Measurements from ENCODE around the gene GASK1A.

Gene GASK1A

GRCh38 chr3:42982645-42983412 is 3.7 kb downstream of the GASK1A start:
- no peak for DNase-seq (ENCODE audit: extremely low spot score)
- CTCF ChIA-PET, result no interaction called here
- POLR2A ChIA-PET, result no interaction called here
- TF ChIP-seq ARNT (IDR thresholded peaks at IDR 0.05) (no peak), PKNOX1 (IDR thresholded peaks at IDR 0.05) (no peak), ELF4 (IDR thresholded peaks at IDR 0.05) (no peak), FOXA1 (IDR thresholded peaks at IDR 0.05) (no peak)

- CTCF ChIA-PET, result no interaction called here
- no peak for DNase-seq (ENCODE audit: extremely low spot score)
- POLR2A ChIA-PET, result no interaction called here
- TF ChIP-seq NFRKB (IDR thresholded peaks at IDR 0.05) (no peak), L3MBTL2 (conservative IDR thresholded peaks at IDR 0.05) (no peak)
These were observed 4.8 kb downstream of the GASK1A start for GRCh38 chr3:42983927-42984326.

GRCh38 chr3:42984701-42985100 is 5.6 kb downstream of the GASK1A start:
- TF ChIP-seq L3MBTL2 (conservative IDR thresholded peaks at IDR 0.05), result no peak
- TF ChIP-seq NFRKB (IDR thresholded peaks at IDR 0.05), result no peak
- no peak for TF ChIP-seq LEF1 (IDR thresholded peaks at IDR 0.05; ENCODE audit: borderline replicate concordance)
- no peak for TF ChIP-seq PKNOX1 (IDR thresholded peaks at IDR 0.05)
- no peak for TF ChIP-seq SP1 (IDR thresholded peaks at IDR 0.05)
- TF ChIP-seq CTBP1 (IDR thresholded peaks at IDR 0.05; ENCODE audit: borderline replicate concordance), result no peak
- TF ChIP-seq ARNT (IDR thresholded peaks at IDR 0.05), result no peak
- TF ChIP-seq SUZ12 (IDR thresholded peaks at IDR 0.05), result no peak
- TF ChIP-seq FOXM1 (IDR thresholded peaks at IDR 0.05; ENCODE audit: borderline replicate concordance), result no peak
- TF ChIP-seq FOXK2 (IDR thresholded peaks at IDR 0.05), result no peak
- no peak for TF ChIP-seq FOXA1 (IDR thresholded peaks at IDR 0.05)
- no peak for TF ChIP-seq ELF4 (IDR thresholded peaks at IDR 0.05)
- TF ChIP-seq BHLHE40 (IDR thresholded peaks at IDR 0.05; ENCODE audit: borderline replicate concordance), result no peak
- TF ChIP-seq HDGF (IDR thresholded peaks at IDR 0.05; ENCODE audit: borderline replicate concordance), result no peak
- TF ChIP-seq ZNF384 (IDR thresholded peaks at IDR 0.05), result no peak
- DNase-seq (ENCODE audit: extremely low spot score), result no peak
- CTCF ChIA-PET, result interaction anchor here (0.6 kb wide), 1 partner anchor 17 kb away, joined by 4 read pairs; no protein-coding TSS in a partner anchor
- POLR2A ChIA-PET, result no interaction called here

- CTCF ChIA-PET, result no interaction called here
- TF ChIP-seq L3MBTL2 (conservative IDR thresholded peaks at IDR 0.05), result no peak
- no peak for TF ChIP-seq SUZ12 (IDR thresholded peaks at IDR 0.05)
- no peak for TF ChIP-seq CTBP1 (IDR thresholded peaks at IDR 0.05; ENCODE audit: borderline replicate concordance)
- TF ChIP-seq FOXA1 (IDR thresholded peaks at IDR 0.05), result no peak
- TF ChIP-seq PKNOX1 (IDR thresholded peaks at IDR 0.05), result no peak
- no peak for TF ChIP-seq SP1 (IDR thresholded peaks at IDR 0.05)
- TF ChIP-seq BHLHE40 (IDR thresholded peaks at IDR 0.05; ENCODE audit: borderline replicate concordance), result no peak
- TF ChIP-seq ZNF384 (IDR thresholded peaks at IDR 0.05), result no peak
- TF ChIP-seq ELF4 (IDR thresholded peaks at IDR 0.05), result no peak
- TF ChIP-seq NFRKB (IDR thresholded peaks at IDR 0.05), result no peak
- no peak for TF ChIP-seq FOXK2 (IDR thresholded peaks at IDR 0.05)
- TF ChIP-seq LEF1 (IDR thresholded peaks at IDR 0.05; ENCODE audit: borderline replicate concordance), result no peak
- TF ChIP-seq FOXM1 (IDR thresholded peaks at IDR 0.05; ENCODE audit: borderline replicate concordance), result no peak
- no peak for TF ChIP-seq ARNT (IDR thresholded peaks at IDR 0.05)
- TF ChIP-seq HDGF (IDR thresholded peaks at IDR 0.05; ENCODE audit: borderline replicate concordance), result no peak
- no peak for TF ChIP-seq TARDBP (IDR thresholded peaks at IDR 0.05)
- POLR2A ChIA-PET, result no interaction called here
- DNase-seq (ENCODE audit: extremely low spot score), result no peak
These were observed 9.0 kb downstream of the GASK1A start for GRCh38 chr3:42988097-42988496.

GRCh38 chr3:42988566-42988965 is 9.5 kb downstream of the GASK1A start:
- ChIA-PET POLR2A (no interaction called here), CTCF (no interaction called here)
- TF ChIP-seq CTBP1 (IDR thresholded peaks at IDR 0.05; ENCODE audit: borderline replicate concordance), result no peak
- TF ChIP-seq BHLHE40 (IDR thresholded peaks at IDR 0.05; ENCODE audit: borderline replicate concordance), result no peak
- no peak for TF ChIP-seq ZNF384 (IDR thresholded peaks at IDR 0.05)
- no peak for TF ChIP-seq FOXK2 (IDR thresholded peaks at IDR 0.05)
- no peak for TF ChIP-seq SUZ12 (IDR thresholded peaks at IDR 0.05)
- DNase-seq (ENCODE audit: extremely low spot score), result no peak

- no peak for TF ChIP-seq BHLHE40 (IDR thresholded peaks at IDR 0.05; ENCODE audit: borderline replicate concordance)
- no peak for TF ChIP-seq PKNOX1 (IDR thresholded peaks at IDR 0.05)
- TF ChIP-seq LEF1 (IDR thresholded peaks at IDR 0.05; ENCODE audit: borderline replicate concordance), result no peak
- TF ChIP-seq TARDBP (IDR thresholded peaks at IDR 0.05), result no peak
- no peak for TF ChIP-seq ELF4 (IDR thresholded peaks at IDR 0.05)
- TF ChIP-seq ZNF384 (IDR thresholded peaks at IDR 0.05), result no peak
- ChIA-PET CTCF (no interaction called here), POLR2A (no interaction called here)
- DNase-seq (ENCODE audit: extremely low spot score), result no peak
These were observed 12.5 kb downstream of the GASK1A start for GRCh38 chr3:42991341-42992315.

Data from HEK293T (cell line).